Activated CD4-positive, alpha-beta T cell treated with anti-CD3 and anti-CD28 coated beads, Interleukin-2, amount 50 U/mL, for 4 hours (primary cell): Measurements from ENCODE around the gene CBLN3.

ENCODE experiments used
- DNase-seq, 2 experiments: peaks; one replicate each; pipeline ENCODE4 v3.0.0-alpha.2; 2020

The CBLN3 gene

DNA sequence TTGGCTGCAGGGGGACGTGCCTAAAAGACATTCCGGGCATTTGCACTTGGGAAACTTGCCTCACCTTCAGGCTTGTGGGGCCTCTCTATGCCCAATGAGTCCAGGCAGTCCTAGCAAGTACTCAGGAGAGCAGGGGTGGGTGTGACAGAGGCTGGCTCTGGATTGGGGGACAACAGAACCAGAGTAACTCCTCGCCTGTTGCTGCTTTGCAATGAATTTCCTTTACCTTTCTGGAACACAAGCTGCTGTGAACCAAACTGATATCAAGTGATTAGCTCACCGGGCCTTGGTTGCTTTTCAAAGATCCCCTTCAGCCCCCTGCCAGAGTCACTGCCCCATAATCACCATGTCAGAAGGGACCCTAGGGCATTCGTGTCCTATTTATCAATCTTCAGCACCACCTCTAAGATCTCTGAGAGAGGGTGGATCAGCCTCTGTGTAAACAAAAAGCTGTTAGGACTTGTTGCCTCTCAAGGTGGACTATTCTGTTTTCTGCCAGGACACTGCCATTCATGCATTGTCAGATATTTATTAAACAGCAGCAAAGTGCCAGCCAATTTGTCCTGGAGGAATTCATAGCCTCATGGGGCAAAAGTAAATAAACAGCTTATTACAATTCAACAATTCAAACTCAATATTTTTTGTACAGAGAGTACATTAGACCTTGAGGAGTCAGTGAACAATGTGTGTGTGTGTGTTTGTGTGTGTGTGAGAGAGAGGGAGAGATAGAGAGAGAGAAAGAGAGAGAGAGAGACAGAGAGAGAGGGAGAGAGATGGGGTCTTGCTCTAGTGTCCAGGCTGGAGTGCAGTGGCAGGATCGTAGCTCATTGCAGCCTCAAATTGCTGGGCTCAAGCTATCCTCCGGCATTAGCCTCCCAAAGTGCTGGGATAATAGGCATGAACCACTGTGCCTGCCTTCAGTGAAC lies 50.2 kb downstream of the CBLN3 start:
- no peak for DNase-seq

DNA sequence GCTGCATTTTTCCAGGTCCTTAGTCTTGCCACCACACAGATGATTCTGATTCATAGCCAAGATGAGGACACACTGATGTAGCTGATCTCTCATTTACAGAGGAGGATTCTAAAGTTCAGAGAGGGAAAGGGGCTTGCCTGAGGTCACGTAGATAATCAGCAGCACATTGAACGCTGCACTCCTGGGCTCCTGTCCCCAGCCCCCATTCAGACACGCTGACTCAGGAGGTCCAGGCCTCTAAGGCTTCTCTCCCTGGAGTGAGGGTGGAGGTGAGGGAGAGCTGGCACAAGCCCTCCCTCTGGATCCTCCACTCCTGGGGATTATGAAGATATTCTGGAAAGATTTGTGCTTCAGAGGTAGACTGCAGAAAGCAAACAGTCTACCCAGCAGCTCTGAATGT lies 51.1 kb downstream of the CBLN3 start:
- DNase-seq: no peak

- DNase-seq: no peak
Observed at GRCh38 chr14:24377657-24378056, 51.8 kb downstream of the CBLN3 start.

DNA sequence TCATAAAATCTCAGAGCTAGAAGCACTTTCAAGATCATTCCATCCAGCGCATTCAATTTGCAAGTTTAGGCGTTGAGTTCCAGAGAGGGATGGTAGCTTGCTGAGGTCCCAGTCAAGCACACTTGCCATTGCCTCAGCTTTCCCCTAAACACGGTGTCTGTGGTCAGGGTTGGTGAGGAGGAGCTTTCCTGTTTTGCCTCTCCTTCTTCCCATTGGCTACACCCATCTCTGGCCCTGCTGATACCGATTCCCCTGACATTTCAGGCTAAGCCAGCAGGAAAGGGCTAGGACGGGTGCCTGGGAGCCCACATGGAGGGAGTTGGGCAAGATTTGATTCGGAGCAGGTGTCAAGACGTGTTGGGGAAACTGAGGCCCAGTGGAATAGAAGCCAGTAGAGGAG lies 52.3 kb downstream of the CBLN3 start:
- no peak for DNase-seq
